Smooth muscle cell (in vitro differentiated cells): Measurements from ENCODE around the gene PPFIA4. TPM values are rescaled to one million over a fixed set of nuclear protein-coding genes. Genes with fewer than 3 reads are reported as not detected.
"Not testable (repeated sequence)": the region's sequence is repeated elsewhere in the genome, so short reads cannot be mapped to it uniquely, and the experiment has no call there.

Experiments
- DNase-seq: peaks from one replicate; lab custom pipeline; 2025; ENCODE audit not compliant: unreplicated experiment; lab: John Stamatoyannopoulos, UW
- H2AFZ ChIP-seq: fragments of 200-600 bp; sonication (generic); 2 replicates; pipeline ENCODE4 v1.6.0; 2016; ENCODE audit warnings: antibody characterized with exemption, low read depth, mild to moderate bottlenecking
- H3F3A ChIP-seq: fragments of 200-600 bp; sonication (generic); 2 replicates; pipeline ENCODE4 v1.6.0; 2017; ENCODE audit warnings: antibody characterized with exemption, low read depth
- H3K27ac ChIP-seq: fragments of 200-600 bp; sonication (generic); 2 replicates; pipeline ENCODE4 v1.5.1; 2016; ENCODE audit warnings: low read depth, mild to moderate bottlenecking
- H3K27me3 ChIP-seq: fragments of 200-600 bp; sonication (generic); 2 replicates; pipeline ENCODE4 v1.6.1; 2016; ENCODE audit warnings: low read depth, mild to moderate bottlenecking
- H3K36me3 ChIP-seq: fragments of 200-600 bp; sonication (generic); 2 replicates; pipeline ENCODE4 v1.5.1; 2016; ENCODE audit warnings: low read depth
- H3K4me1 ChIP-seq: fragments of 200-600 bp; sonication (generic); 2 replicates; pipeline ENCODE4 v1.5.1; 2016; ENCODE audit warnings: low read depth
- H3K4me2 ChIP-seq: fragments of 200-600 bp; sonication (generic); 2 replicates; pipeline ENCODE4 v1.6.0; 2016; ENCODE audit warnings: mild to moderate bottlenecking
- H3K4me3 ChIP-seq: fragments of 200-600 bp; sonication (generic); 2 replicates; pipeline ENCODE4 v1.5.1; 2016; ENCODE audit warnings: mild to moderate bottlenecking
- H3K79me2 ChIP-seq: fragments of 200-600 bp; sonication (generic); 2 replicates; pipeline ENCODE4 v1.6.0; 2016; ENCODE audit warnings: low read depth, mild to moderate bottlenecking
- H3K9ac ChIP-seq: fragments of 200-600 bp; sonication (generic); 2 replicates; pipeline ENCODE4 v1.6.0; 2016; ENCODE audit warnings: low read depth
- H3K9me3 ChIP-seq: fragments of 200-600 bp; sonication (generic); replicated peaks from 2 replicates; pipeline ENCODE4 v1.5.1; 2016; ENCODE audit warnings: low read depth
- H4K20me1 ChIP-seq: fragments of 200-600 bp; sonication (generic); 2 replicates; pipeline ENCODE4 v1.6.0; 2016; ENCODE audit warnings: low read depth
- CTCF ChIP-seq: fragments of 200-600 bp; sonication (generic); IDR thresholded peaks from 2 replicates; pipeline ENCODE4 v1.5.1; 2017; ENCODE audit warnings: borderline replicate concordance, mild to moderate bottlenecking, antibody characterized with exemption; ENCODE audit not compliant: insufficient read depth, poor library complexity, severe bottlenecking
- WGBS: methylation state at CpG from one replicate; pipeline ENCODE4 v1.1.7; 2016; ENCODE audit warnings: low lambda C conversion rate; 5-methylcytosine and 5-hydroxymethylcytosine counted together
- polyA plus RNA-seq: library from polyadenylated mRNA; unstranded; fragments of >200 nt; fragmentation: Nextera tagmentation; extraction: Ambion mirVana; gene quantifications from 2 replicates; pipeline ENCODE4 v1.2.1, GENCODE V29; 2016
- total RNA-seq: library from RNA; depleted of rRNA; stranded (reverse); fragments of >200 nt; gene quantifications from 2 replicates; pipeline ENCODE4 v1.2.3, GENCODE V29; 2014

The PPFIA4 gene
- total and polyA plus RNA-seq, 2 experiments from 2014 or later = 6.5 to 10.8 TPM

DNA sequence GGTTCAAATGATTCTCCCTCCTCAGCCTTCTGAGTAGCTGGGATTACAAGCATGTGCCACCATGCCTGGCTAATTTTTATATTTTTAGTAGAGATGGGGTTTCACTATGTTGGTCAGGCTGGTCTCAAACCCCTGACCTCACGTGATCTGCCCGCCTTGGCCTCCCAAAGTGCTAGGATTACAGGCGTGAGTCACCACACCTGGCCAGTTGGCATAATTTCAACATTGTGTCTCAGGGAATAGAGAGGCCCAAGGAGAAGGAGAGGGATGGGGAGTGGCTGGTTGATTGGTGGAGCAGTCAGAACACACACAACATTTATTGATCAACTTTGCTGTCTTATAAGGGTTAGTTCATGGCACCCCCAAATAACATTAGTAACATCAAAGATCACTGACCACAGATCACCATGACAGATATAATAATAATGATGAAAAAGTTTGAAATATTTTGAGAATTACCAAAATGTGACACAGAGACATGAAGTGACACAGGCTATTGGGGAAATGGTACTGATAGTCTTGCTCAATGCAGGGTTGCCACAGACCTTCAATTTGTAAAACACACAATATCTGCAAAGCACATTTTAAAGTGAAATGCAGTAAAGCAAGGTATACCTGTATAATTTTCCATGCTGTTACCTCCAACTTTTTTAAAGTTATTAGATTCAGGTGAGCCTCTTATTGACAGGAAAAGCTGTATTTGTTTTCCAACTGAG is 43.4 kb upstream of the PPFIA4 start:
- H3F3A ChIP-seq = no peaks in the 10 kb centered on the region
- no peaks in the 10 kb centered on the region for H3K4me1 ChIP-seq
- no peak for TF ChIP-seq CTCF
- 94% methylated on average over 3 of the region's 3 CpGs for WGBS
- no peaks in the 10 kb centered on the region for H4K20me1 ChIP-seq
- no peaks in the 10 kb centered on the region for H3K9me3 ChIP-seq
- peaks cover 11% of the 10 kb centered on the region for H3K27me3 ChIP-seq
- no peaks in the 10 kb centered on the region for H3K36me3 ChIP-seq
- H3K79me2 ChIP-seq = no peaks in the 10 kb centered on the region
- no peak overlapping the region for H3K4me2 ChIP-seq
- H3K27ac ChIP-seq = no peak overlapping the region
- no peak for DNase-seq
- no peak overlapping the region for H2AFZ ChIP-seq
- no peak overlapping the region for H3K4me3 ChIP-seq
- no peak overlapping the region for H3K9ac ChIP-seq

DNA sequence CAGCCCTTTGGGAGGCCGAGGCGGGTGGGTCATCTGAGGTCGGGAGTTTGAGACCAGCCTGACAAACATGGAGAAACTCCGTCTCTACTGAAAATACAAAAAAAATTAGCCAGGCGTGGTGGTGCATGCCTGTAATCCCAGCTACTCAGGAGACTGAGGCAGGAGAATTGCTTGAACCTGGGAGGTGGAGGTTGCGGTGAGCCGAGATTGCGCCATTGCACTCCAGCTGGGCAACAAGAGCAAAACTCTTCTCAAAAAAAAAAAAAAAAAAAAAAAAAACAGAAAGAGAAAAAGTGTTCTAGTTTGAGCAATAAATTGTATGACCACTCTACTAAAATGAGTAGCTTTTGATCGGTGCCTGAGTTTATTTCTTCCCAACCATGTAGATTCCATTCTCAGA is 40.2 kb upstream of the PPFIA4 start:
- not testable (repeated sequence) for H3K36me3 ChIP-seq, H2AFZ ChIP-seq, H4K20me1 ChIP-seq, H3K27ac ChIP-seq, H3K4me1 ChIP-seq, H3K79me2 ChIP-seq, H3F3A ChIP-seq, H3K4me2 ChIP-seq, DNase-seq, H3K9me3 ChIP-seq, H3K4me3 ChIP-seq, H3K9ac ChIP-seq
- peaks cover 17% of the 10 kb centered on the region for H3K27me3 ChIP-seq
- WGBS = 88% methylated on average over 9 of the region's 9 CpGs

DNA sequence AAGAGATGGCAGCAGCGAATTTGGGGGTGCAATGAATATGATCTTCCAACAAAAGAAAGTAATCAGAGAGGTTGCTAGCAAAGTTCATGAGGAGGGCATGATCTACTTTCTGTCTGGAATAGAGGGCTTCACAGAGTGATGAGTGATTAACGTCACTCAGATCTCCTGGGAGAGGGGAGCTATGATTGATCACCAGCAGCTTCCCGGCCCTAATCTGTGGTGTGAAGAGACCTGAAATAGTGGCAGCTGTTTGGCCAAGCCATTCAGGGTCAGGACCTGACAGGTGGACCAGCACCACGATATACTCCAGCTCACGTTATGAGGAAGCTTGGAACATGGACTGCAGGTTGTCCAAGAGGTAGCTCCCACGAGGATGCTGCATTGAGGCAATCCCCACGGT is 39.0 kb upstream of the PPFIA4 start:
- Histone ChIP-seq H4K20me1 (no peaks in the 10 kb centered on the region), H3K4me2 (no peak overlapping the region), H3K79me2 (no peaks in the 10 kb centered on the region), H3K27ac (no peak overlapping the region), H2AFZ (no peak overlapping the region), H3K27me3 (peaks cover 17% of the 10 kb centered on the region), H3K36me3 (no peaks in the 10 kb centered on the region), H3K9ac (no peak overlapping the region), H3K4me3 (no peak overlapping the region), H3K9me3 (no peaks in the 10 kb centered on the region), H3F3A (no peaks in the 10 kb centered on the region), H3K4me1 (no peaks in the 10 kb centered on the region)
- 86% methylated on average over 7 of the region's 7 CpGs for WGBS
- no peak for DNase-seq
- TF ChIP-seq CTCF = no peak

GRCh38 chr1:202987922-202988583 is 38.2 kb upstream of the PPFIA4 start:
- H3K27me3 ChIP-seq = peaks cover 17% of the 10 kb centered on the region
- H3K9me3 ChIP-seq = no peaks in the 10 kb centered on the region
- WGBS = 86% methylated on average over 5 of the region's 5 CpGs
- no peaks in the 10 kb centered on the region for H3K4me1 ChIP-seq
- no peak for TF ChIP-seq CTCF
- H3K4me3 ChIP-seq = no peak overlapping the region
- no peak overlapping the region for H3K4me2 ChIP-seq
- H3F3A ChIP-seq = no peaks in the 10 kb centered on the region
- DNase-seq = no peak
- no peaks in the 10 kb centered on the region for H3K36me3 ChIP-seq
- H3K79me2 ChIP-seq = no peaks in the 10 kb centered on the region
- no peaks in the 10 kb centered on the region for H4K20me1 ChIP-seq
- no peak overlapping the region for H3K27ac ChIP-seq
- H3K9ac ChIP-seq = no peak overlapping the region
- H2AFZ ChIP-seq = no peak overlapping the region
